ENCODE results near the gene EPHA2.

The EPHA2 gene

GRCh38 chr1:16195518-16195905, 39.6 kb upstream of the EPHA2 start:
- in situ Hi-C loops (cut with HindIII; ENCODE audit: low pct_ligation_motif_present, low sequenced_read_pairs): no loop called here
- no peaks in the 10 kb centered on the region for H3K36me3 ChIP-seq (replicated peaks)
- H3K27me3 ChIP-seq (replicated peaks): no peaks in the 10 kb centered on the region
- no peak overlapping the region for H3K27ac ChIP-seq
- no peak overlapping the region for H3K4me3 ChIP-seq (ENCODE audit: low read depth, low read length)
- DNase-seq: no peak
- TF ChIP-seq CTCF (IDR thresholded peaks at IDR 0.05; ENCODE audit: low read depth, low read length, missing control alignments): no peak

- Histone ChIP-seq H3K27ac (no peak overlapping the region), H3K36me3 (replicated peaks) (no peaks in the 10 kb centered on the region), H3K4me3 (ENCODE audit: low read depth, low read length) (no peak overlapping the region), H3K27me3 (replicated peaks) (no peaks in the 10 kb centered on the region)
- no peak for TF ChIP-seq CTCF (IDR thresholded peaks at IDR 0.05; ENCODE audit: low read depth, low read length, missing control alignments)
- DNase-seq: no peak
- in situ Hi-C loops (cut with HindIII; ENCODE audit: low pct_ligation_motif_present, low sequenced_read_pairs): no loop called here
Observed at GRCh38 chr1:16191916-16192546, 36.2 kb upstream of the EPHA2 start.

DNA sequence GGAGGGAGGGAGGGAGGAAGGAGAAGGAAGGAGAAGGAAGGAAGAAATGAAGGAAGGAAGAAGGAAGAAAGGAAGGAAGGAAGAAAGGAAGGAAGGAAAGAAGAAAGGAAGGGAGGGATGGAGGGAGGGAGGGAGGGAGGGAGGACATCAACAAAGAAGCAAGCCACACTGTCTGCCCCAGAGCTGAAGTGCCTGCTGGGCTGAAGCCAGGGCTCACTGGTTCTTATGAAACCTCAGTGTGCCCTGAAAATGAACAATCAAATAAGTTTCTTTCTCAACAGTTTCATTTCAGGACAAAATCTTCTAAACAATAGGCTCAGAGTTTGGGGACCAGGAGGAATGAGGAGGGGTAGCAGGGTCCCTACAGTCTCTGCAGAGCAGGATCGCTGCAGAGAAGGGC, 35.4 kb upstream of the EPHA2 start:
- Histone ChIP-seq H3K36me3 (replicated peaks) (no peaks in the 10 kb centered on the region), H3K27me3 (replicated peaks) (no peaks in the 10 kb centered on the region), H3K27ac (no peak overlapping the region), H3K4me3 (ENCODE audit: low read depth, low read length) (no peak overlapping the region)
- in situ Hi-C loops (cut with HindIII; ENCODE audit: low pct_ligation_motif_present, low sequenced_read_pairs): no loop called here
- no peak for TF ChIP-seq CTCF (IDR thresholded peaks at IDR 0.05; ENCODE audit: low read depth, low read length, missing control alignments)
- DNase-seq: no peak

GRCh38 chr1:16189921-16190621, 34.2 kb upstream of the EPHA2 start:
- in situ Hi-C loops (cut with HindIII; ENCODE audit: low pct_ligation_motif_present, low sequenced_read_pairs): no loop called here
- no peak overlapping the region for H3K27ac ChIP-seq
- no peak overlapping the region for H3K4me3 ChIP-seq (ENCODE audit: low read depth, low read length)
- no peak for TF ChIP-seq CTCF (IDR thresholded peaks at IDR 0.05; ENCODE audit: low read depth, low read length, missing control alignments)
- no peaks in the 10 kb centered on the region for H3K27me3 ChIP-seq (replicated peaks)
- no peaks in the 10 kb centered on the region for H3K36me3 ChIP-seq (replicated peaks)
- no peak for DNase-seq

DNA sequence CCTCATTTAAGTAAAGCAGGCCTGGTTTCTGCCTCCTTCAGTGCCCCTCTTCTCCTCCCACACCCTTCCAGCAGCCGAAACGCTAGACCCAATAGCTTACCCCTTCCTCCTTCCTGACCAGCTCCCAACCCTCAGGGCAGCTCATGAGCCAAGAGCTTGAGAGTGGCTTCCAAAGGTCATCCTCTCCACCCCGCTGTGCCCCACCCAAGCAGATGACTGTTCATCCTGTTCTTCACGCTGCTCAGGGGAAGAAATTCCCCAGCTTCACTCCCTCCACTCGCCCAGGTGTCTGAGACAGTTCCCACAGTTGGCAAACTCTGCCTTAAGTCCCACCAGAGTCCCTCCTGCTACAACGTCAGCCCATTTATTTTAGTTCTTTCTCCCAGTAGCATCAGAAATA, 33.1 kb upstream of the EPHA2 start:
- no peak for DNase-seq
- Histone ChIP-seq H3K27ac (no peak overlapping the region), H3K36me3 (replicated peaks) (no peaks in the 10 kb centered on the region), H3K27me3 (replicated peaks) (no peaks in the 10 kb centered on the region), H3K4me3 (ENCODE audit: low read depth, low read length) (no peak overlapping the region)
- TF ChIP-seq CTCF (IDR thresholded peaks at IDR 0.05; ENCODE audit: low read depth, low read length, missing control alignments): no peak
- in situ Hi-C loops (cut with HindIII; ENCODE audit: low pct_ligation_motif_present, low sequenced_read_pairs): no loop called here

All from brain microvascular endothelial cell (primary cell).